Transverse colon (tissue), 4 donors: ENCODE data around the gene RABGAP1. TPM values are rescaled to one million over a fixed set of nuclear protein-coding genes. Genes with fewer than 3 reads are reported as not detected.
A peak's percentile ranks its signal among the peaks of the same experiment; 100 is the strongest.

Experiments
- DNase-seq: peaks from one replicate; pipeline ENCODE4 v3.0.0-alpha.2; 2019
- H3K27ac ChIP-seq, 4 donors: fragments of 200-600 bp; sonication (generic); 2 replicates each; pipeline ENCODE4 v1.5.1; 2016 to 2018; ENCODE audit warnings: inconsistent platforms in 4 of 4
- H3K27me3 ChIP-seq: fragments of 200-600 bp; sonication (generic); 2 replicates; pipeline ENCODE4 v1.5.1; 2017; ENCODE audit warnings: inconsistent platforms
- H3K36me3 ChIP-seq, 4 donors: fragments of 200-600 bp; sonication (generic); 2 replicates each; pipeline ENCODE4 v1.5.1; 2017 to 2019; ENCODE audit warnings: inconsistent platforms in 4 of 4
- H3K4me1 ChIP-seq, 4 donors: fragments of 200-600 bp; sonication (generic); 2 replicates each; pipeline ENCODE4 v1.5.1; 2017 to 2020; ENCODE audit warnings: inconsistent platforms in 4 of 4
- H3K4me3 ChIP-seq, 4 donors: fragments of 200-600 bp; sonication (generic); 1 replicate in 1 of 4; 2 replicates in 3 of 4; pipeline versions ENCODE4 v1.5.1 to v1.6.1; 2017 to 2019; ENCODE audit warnings: inconsistent platforms in 4 of 4
- H3K9me3 ChIP-seq, 2 donors: fragments of 200-600 bp; sonication (generic); 2 replicates each; pipeline ENCODE4 v1.5.1; 2017 to 2019; ENCODE audit warnings: inconsistent platforms in 2 of 2
- EP300 ChIP-seq: sonication (generic); formaldehyde crosslinking; IDR thresholded peaks from one replicate; pipeline ENCODE4 v1.6.1; 2017; ENCODE audit warnings: antibody characterized with exemption, low read depth
- POLR2A ChIP-seq: fragments of 450-650 bp; IDR thresholded peaks from one replicate; pipeline ENCODE4 v1.6.1; 2016; ENCODE audit warnings: antibody characterized with exemption, mild to moderate bottlenecking, moderate library complexity
- POLR2AphosphoS5 ChIP-seq, 3 donors: sonication (generic); formaldehyde crosslinking; IDR thresholded peaks; one replicate each; pipeline ENCODE4 v1.6.1; 2016; ENCODE audit warnings: antibody characterized with exemption in 3 of 3
- WGBS, 2 donors: methylation state at CpG; one replicate each; pipeline ENCODE4 v1.1.5; 2018; ENCODE audit warnings: low coverage in 1 of 2; 5-methylcytosine and 5-hydroxymethylcytosine counted together
- in situ Hi-C, 4 donors: fragments of 200-750 bp; cut with MboI; loops; one replicate each; pipeline versions ENCODE4 v1.15.0 to v1.15.1; 2017; ENCODE audit warnings: low sequenced_read_pairs in 3 of 4, low pct_ligation_motif_present in 1 of 4, low pct_unique_long_range_greater_than_20kb in 1 of 4
- intact Hi-C: fragments of 100-400 bp; cut with DNase I; formaldehyde crosslinking; loops from one replicate; pipeline ENCODE4 v1.15.1; 2023; ENCODE audit warnings: low total_unique reads
- total RNA-seq, 4 donors: library from RNA; depleted of rRNA; stranded (reverse); fragments of >200 nt; gene quantifications; one replicate each; pipeline ENCODE4 v1.1.0, GENCODE V29; 2016
- TF ChIP-seq, protein P1 (sequence below), 5 experiments: fragments of 200-600 bp in 3 of 5; fragments of 450-650 bp in 2 of 5; sonication (generic) in 3 of 5; IDR thresholded peaks; 1 replicate in 2 of 5; 2 replicates in 3 of 5; pipeline ENCODE4 v1.5.1; 2016 to 2017; ENCODE audit warnings: antibody characterized with exemption in 5 of 5, inconsistent platforms in 3 of 5, mild to moderate bottlenecking in 2 of 5, moderate library complexity in 1 of 5

The RABGAP1 gene
- total RNA-seq, 4 donors from 2014 or later, result 56.1 to 114 (median 88.9) TPM

GRCh38 chr9:123000371-123001068, 59.7 kb downstream of the RABGAP1 start:
- H3K4me3 ChIP-seq, result no peak overlapping the region
- peak overlapping the region in 1 of 4 donors; percentile 12 for H3K27ac ChIP-seq
- intact Hi-C loops (no loop called here), in situ Hi-C loops (no loop called here)
- peaks cover 0 to 62% (median 27%) of the 10 kb centered on the region in 4 donors for H3K36me3 ChIP-seq
- TF ChIP-seq, protein P1, sequence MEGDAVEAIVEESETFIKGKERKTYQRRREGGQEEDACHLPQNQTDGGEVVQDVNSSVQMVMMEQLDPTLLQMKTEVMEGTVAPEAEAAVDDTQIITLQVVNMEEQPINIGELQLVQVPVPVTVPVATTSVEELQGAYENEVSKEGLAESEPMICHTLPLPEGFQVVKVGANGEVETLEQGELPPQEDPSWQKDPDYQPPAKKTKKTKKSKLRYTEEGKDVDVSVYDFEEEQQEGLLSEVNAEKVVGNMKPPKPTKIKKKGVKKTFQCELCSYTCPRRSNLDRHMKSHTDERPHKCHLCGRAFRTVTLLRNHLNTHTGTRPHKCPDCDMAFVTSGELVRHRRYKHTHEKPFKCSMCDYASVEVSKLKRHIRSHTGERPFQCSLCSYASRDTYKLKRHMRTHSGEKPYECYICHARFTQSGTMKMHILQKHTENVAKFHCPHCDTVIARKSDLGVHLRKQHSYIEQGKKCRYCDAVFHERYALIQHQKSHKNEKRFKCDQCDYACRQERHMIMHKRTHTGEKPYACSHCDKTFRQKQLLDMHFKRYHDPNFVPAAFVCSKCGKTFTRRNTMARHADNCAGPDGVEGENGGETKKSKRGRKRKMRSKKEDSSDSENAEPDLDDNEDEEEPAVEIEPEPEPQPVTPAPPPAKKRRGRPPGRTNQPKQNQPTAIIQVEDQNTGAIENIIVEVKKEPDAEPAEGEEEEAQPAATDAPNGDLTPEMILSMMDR (IDR thresholded peaks at IDR 0.05), result no peak
- TF ChIP-seq POLR2A (no peak), POLR2AphosphoS5 (IDR thresholded peaks at IDR 0.05) (no peak), EP300 (no peak)
- no peaks in the 10 kb centered on the region for H3K9me3 ChIP-seq
- H3K27me3 ChIP-seq, result no peaks in the 10 kb centered on the region
- 95 to 100% methylated on average over 1 of the region's 1 CpG for WGBS, 2 donors
- no peak for DNase-seq
- H3K4me1 ChIP-seq, result no peaks in the 10 kb centered on the region

DNA sequence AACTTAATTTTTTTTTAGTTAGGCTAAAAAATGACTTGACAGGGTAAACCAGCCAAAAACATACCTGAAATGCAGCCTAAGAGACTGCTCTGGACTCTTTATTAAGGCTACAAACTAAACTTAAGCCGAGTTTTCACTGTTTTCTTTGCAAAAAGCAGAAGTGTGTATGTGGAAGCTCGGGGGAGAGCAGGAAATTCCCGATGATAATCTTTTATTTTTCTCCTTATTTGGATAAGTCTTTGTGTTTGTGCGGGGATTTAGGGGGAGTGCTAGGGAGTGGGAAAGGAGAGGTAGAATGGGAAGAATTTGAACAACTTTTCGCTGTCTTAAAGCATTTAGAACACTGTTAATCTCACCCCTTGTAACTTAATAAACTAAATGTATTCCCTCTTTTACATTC, 61.9 kb downstream of the RABGAP1 start:
- DNase-seq, result no peak
- 55 to 60% methylated on average over 5 of the region's 5 CpGs for WGBS, 2 donors
- Histone ChIP-seq H3K27me3 (no peaks in the 10 kb centered on the region), H3K27ac (peak overlapping the region in 3 of 4 donors; percentile 2 to 31 (median 5)), H3K4me1 (no peaks in the 10 kb centered on the region), H3K4me3 (no peak overlapping the region), H3K9me3 (no peaks in the 10 kb centered on the region), H3K36me3 (peaks cover 0 to 41% (median 20%) of the 10 kb centered on the region in 4 donors)
- in situ Hi-C loops (no loop called here), intact Hi-C loops (no loop called here)
- TF ChIP-seq POLR2AphosphoS5 (IDR thresholded peaks at IDR 0.05), result no peak
- no peak for TF ChIP-seq EP300
- TF ChIP-seq, protein P1 (IDR thresholded peaks at IDR 0.05), result no peak

GRCh38 chr9:123003466-123003865, 62.6 kb downstream of the RABGAP1 start:
- DNase-seq, result no peak
- in situ Hi-C loops (no loop called here), intact Hi-C loops (no loop called here)
- TF ChIP-seq, protein P1 (IDR thresholded peaks at IDR 0.05), result no peak
- no peak for TF ChIP-seq POLR2A
- no peak for TF ChIP-seq POLR2AphosphoS5 (IDR thresholded peaks at IDR 0.05)
- no peak for TF ChIP-seq EP300
- H3K27ac ChIP-seq, result peak overlapping the region in 2 of 4 donors; percentile 5 to 31
- H3K27me3 ChIP-seq, result no peaks in the 10 kb centered on the region
- H3K9me3 ChIP-seq, result no peaks in the 10 kb centered on the region
- no peaks in the 10 kb centered on the region for H3K4me1 ChIP-seq
- H3K4me3 ChIP-seq, result no peak overlapping the region
- WGBS, 2 donors, result 68 to 90% methylated on average over 2 of the region's 2 CpGs
- H3K36me3 ChIP-seq, result peaks cover 0 to 35% (median 17%) of the 10 kb centered on the region in 4 donors

DNA sequence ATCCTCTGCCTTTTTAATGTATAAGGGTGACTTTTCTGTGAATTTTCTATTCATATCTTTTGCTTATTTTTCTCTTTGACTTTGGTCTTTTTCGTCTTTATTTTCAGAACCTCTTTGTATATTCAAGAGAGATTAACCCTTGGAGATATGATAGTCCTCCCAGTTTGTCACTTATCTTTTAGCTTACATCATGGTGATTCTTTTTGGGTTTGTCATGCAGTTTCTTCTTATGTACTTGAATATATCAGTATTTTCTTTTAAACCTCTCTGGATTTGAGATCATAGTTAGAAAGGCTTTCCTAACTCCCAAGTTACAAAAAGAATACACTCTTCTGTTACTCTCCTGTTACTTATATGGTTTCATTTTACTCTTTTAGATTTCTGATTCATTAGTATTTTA, 65.1 kb downstream of the RABGAP1 start:
- intact Hi-C loops (no loop called here), in situ Hi-C loops (no loop called here)
- H3K36me3 ChIP-seq, result peaks cover 0 to 20% (median 8%) of the 10 kb centered on the region in 4 donors
- WGBS, 2 donors, result 70 to 88% methylated on average over 1 of the region's 1 CpG
- TF ChIP-seq, protein P1 (IDR thresholded peaks at IDR 0.05), result no peak
- TF ChIP-seq POLR2AphosphoS5 (IDR thresholded peaks at IDR 0.05), result no peak
- TF ChIP-seq POLR2A, result no peak
- TF ChIP-seq EP300, result no peak
- no peak overlapping the region for H3K4me3 ChIP-seq
- no peaks in the 10 kb centered on the region for H3K9me3 ChIP-seq
- H3K27ac ChIP-seq, result no peak overlapping the region
- H3K4me1 ChIP-seq, result peaks cover 0 to 5% (median 0%) of the 10 kb centered on the region in 4 donors
- no peak for DNase-seq
- H3K27me3 ChIP-seq, result no peaks in the 10 kb centered on the region
